Keratinocyte (primary cell): ENCODE measurements around the gene IRF9.

ENCODE experiments used
- CTCF ChIP-seq, 3 experiments: IDR thresholded peaks in 1 of 3; conservative IDR thresholded peaks in 1 of 3; optimal IDR thresholded peaks in 1 of 3; 2 replicates in 2 of 3; 3 replicates in 1 of 3; pipeline versions ENCODE3 to v1.5.1; 2011; ENCODE audit warnings: low read length in 3 of 3, mild to moderate bottlenecking in 3 of 3, moderate library complexity in 2 of 3, control low read depth in 1 of 3, inconsistent platforms in 1 of 3; ENCODE audit not compliant: insufficient read depth in 2 of 3; ENCODE audit errors: extremely low read depth in 1 of 3
- EZH2 ChIP-seq: IDR thresholded peaks from one replicate; pipeline ENCODE4 v1.6.1; 2012; ENCODE audit warnings: inconsistent platforms, mild to moderate bottlenecking, low read length, moderate library complexity

GRCh38 chr14:24194186-24194872 lies 33.3 kb downstream of the IRF9 start:
- TF ChIP-seq CTCF (optimal IDR thresholded peaks at IDR 0.05 in 1 of 3, IDR thresholded peaks at IDR 0.05 in 1 of 3, conservative IDR thresholded peaks at IDR 0.05 in 1 of 3; ENCODE audit: extremely low read depth in 1 of 3, insufficient read depth in 2 of 3, low read length in 3 of 3): no peak
- no peak for TF ChIP-seq EZH2
